DOHH2 (cell line): ENCODE measurements around the gene ZSCAN5C.

ENCODE experiments used
- EZH2phosphoT487 ChIP-seq: fragments of 200-600 bp; sonication (generic); IDR thresholded peaks from 2 replicates; pipeline ENCODE4 v1.6.1; 2017; ENCODE audit warnings: borderline replicate concordance, mild to moderate bottlenecking, antibody characterized with exemption, low read length, moderate library complexity, mixed read lengths
- TF ChIP-seq, protein P1 (sequence below): fragments of 200-600 bp; sonication (generic); IDR thresholded peaks from one replicate; pipeline ENCODE4 v1.5.1; 2014; ENCODE audit warnings: antibody characterized with exemption, mild to moderate bottlenecking, low read depth, low read length; ENCODE audit not compliant: poor library complexity, severe bottlenecking

GRCh38 chr19:56199687-56200086 lies 2.4 kb upstream of the ZSCAN5C start:
- TF ChIP-seq, protein P1, sequence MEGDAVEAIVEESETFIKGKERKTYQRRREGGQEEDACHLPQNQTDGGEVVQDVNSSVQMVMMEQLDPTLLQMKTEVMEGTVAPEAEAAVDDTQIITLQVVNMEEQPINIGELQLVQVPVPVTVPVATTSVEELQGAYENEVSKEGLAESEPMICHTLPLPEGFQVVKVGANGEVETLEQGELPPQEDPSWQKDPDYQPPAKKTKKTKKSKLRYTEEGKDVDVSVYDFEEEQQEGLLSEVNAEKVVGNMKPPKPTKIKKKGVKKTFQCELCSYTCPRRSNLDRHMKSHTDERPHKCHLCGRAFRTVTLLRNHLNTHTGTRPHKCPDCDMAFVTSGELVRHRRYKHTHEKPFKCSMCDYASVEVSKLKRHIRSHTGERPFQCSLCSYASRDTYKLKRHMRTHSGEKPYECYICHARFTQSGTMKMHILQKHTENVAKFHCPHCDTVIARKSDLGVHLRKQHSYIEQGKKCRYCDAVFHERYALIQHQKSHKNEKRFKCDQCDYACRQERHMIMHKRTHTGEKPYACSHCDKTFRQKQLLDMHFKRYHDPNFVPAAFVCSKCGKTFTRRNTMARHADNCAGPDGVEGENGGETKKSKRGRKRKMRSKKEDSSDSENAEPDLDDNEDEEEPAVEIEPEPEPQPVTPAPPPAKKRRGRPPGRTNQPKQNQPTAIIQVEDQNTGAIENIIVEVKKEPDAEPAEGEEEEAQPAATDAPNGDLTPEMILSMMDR = no peak
- no peak for TF ChIP-seq EZH2phosphoT487
